Non-pigmented ciliary epithelial cell (primary cell): ENCODE measurements around the gene MAP3K8.
A peak's percentile ranks its signal among the peaks of the same experiment; 100 is the strongest.
"Not testable (repeated sequence)": the region's sequence is repeated elsewhere in the genome, so short reads cannot be mapped to it uniquely, and the experiment has no call there.

ENCODE experiments used
- DNase-seq: peaks from one replicate; pipeline ENCODE4 v3.0.0-alpha.2; 2010; ENCODE audit warnings: low read depth

Gene MAP3K8

GRCh38 chr10:30447125-30447799 lies 13.3 kb downstream of the MAP3K8 start:
- peak; percentile 58 for DNase-seq

GRCh38 chr10:30448092-30448491 lies 14.1 kb downstream of the MAP3K8 start:
- no peak for DNase-seq

- no peak for DNase-seq
These were observed 20.0 kb downstream of the MAP3K8 start for GRCh38 chr10:30453764-30454527.

- peak; percentile 76 for DNase-seq
These were observed 20.9 kb downstream of the MAP3K8 start for GRCh38 chr10:30454744-30455510.

GRCh38 chr10:30455816-30456215 lies 21.8 kb downstream of the MAP3K8 start:
- no peak for DNase-seq

- no peak for DNase-seq
These were observed 22.3 kb downstream of the MAP3K8 start for GRCh38 chr10:30456266-30456665.

GRCh38 chr10:30459283-30459682 lies 25.3 kb downstream of the MAP3K8 start:
- no peak for DNase-seq

- no peak for DNase-seq
These were observed 26.1 kb downstream of the MAP3K8 start for GRCh38 chr10:30460121-30460520.

GRCh38 chr10:30462513-30462912 lies 28.5 kb downstream of the MAP3K8 start:
- DNase-seq = no peak

GRCh38 chr10:30463944-30464451 lies 30.0 kb downstream of the MAP3K8 start:
- DNase-seq = no peak

GRCh38 chr10:30464675-30465074 lies 30.7 kb downstream of the MAP3K8 start:
- DNase-seq = no peak

- no peak for DNase-seq
These were observed 32.5 kb downstream of the MAP3K8 start for GRCh38 chr10:30466445-30466844.

- DNase-seq = no peak
These were observed 33.8 kb downstream of the MAP3K8 start for GRCh38 chr10:30467651-30468338.

GRCh38 chr10:30472414-30473155 lies 38.6 kb downstream of the MAP3K8 start:
- no peak for DNase-seq

GRCh38 chr10:30475515-30475914 lies 41.5 kb downstream of the MAP3K8 start:
- not testable (repeated sequence) for DNase-seq

GRCh38 chr10:30476511-30477155 lies 42.6 kb downstream of the MAP3K8 start:
- DNase-seq = no peak

GRCh38 chr10:30479513-30479912 lies 45.5 kb downstream of the MAP3K8 start:
- DNase-seq = not testable (repeated sequence)

- DNase-seq = no peak
These were observed 47.6 kb downstream of the MAP3K8 start for GRCh38 chr10:30481603-30482002.

GRCh38 chr10:30488316-30488715 lies 54.3 kb downstream of the MAP3K8 start:
- DNase-seq = no peak

- no peak for DNase-seq
These were observed 55.4 kb downstream of the MAP3K8 start for GRCh38 chr10:30489346-30489745.
